Activated CD8-positive, alpha-beta memory T cell treated with anti-CD3 and anti-CD28 coated beads for 1 hour (primary cell): ENCODE measurements around the gene TEX51.

Experiments used
- DNase-seq, 2 donors: peaks; one replicate each; pipeline ENCODE4 v3.0.0-alpha.2; 2020; ENCODE audit warnings: low read depth in 1 of 2; ENCODE audit errors: extremely low read depth in 1 of 2

TEX51 gene

GRCh38 chr2:126946318-126947102, 47.8 kb downstream of the TEX51 start:
- no peak for DNase-seq

GRCh38 chr2:126947103-126947429, 48.4 kb downstream of the TEX51 start:
- no peak for DNase-seq

- no peak for DNase-seq
These were observed 51.1 kb downstream of the TEX51 start for GRCh38 chr2:126949775-126950174.

- DNase-seq, result no peak
These were observed 51.8 kb downstream of the TEX51 start for GRCh38 chr2:126950504-126950903.
